Thyroid gland (tissue), 4 donors: ENCODE data around the gene CDON. TPM values are rescaled to one million over a fixed set of nuclear protein-coding genes. Genes with fewer than 3 reads are reported as not detected.

Experiments used
- DNase-seq, 2 donors: peaks; one replicate each; pipeline ENCODE4 v3.0.0-alpha.2; 2019
- H3K27ac ChIP-seq, 3 donors: fragments of 200-600 bp; sonication (generic); 1 replicate in 2 of 3; 2 replicates in 1 of 3; pipeline ENCODE4 v1.5.1; 2016 to 2019; ENCODE audit warnings: mild to moderate bottlenecking in 1 of 3, moderate library complexity in 1 of 3
- H3K27me3 ChIP-seq: fragments of 200-600 bp; sonication (generic); one replicate; pipeline ENCODE4 v1.5.1; 2019
- H3K36me3 ChIP-seq, 2 donors: fragments of 200-600 bp; sonication (generic); one replicate each; pipeline ENCODE4 v1.5.1; 2016 to 2019
- H3K4me1 ChIP-seq, 2 donors: fragments of 200-600 bp; sonication (generic); one replicate each; pipeline ENCODE4 v1.5.1; 2017 to 2019
- H3K4me3 ChIP-seq, 3 donors: fragments of 200-600 bp; sonication (generic); replicated peaks in 1 of 3; 1 replicate in 2 of 3; 2 replicates in 1 of 3; pipeline ENCODE4 v1.5.1; 2016; ENCODE audit warnings: mild to moderate bottlenecking in 1 of 3
- H3K9me3 ChIP-seq: fragments of 200-600 bp; sonication (generic); one replicate; pipeline ENCODE4 v1.5.1; 2017
- POLR2A ChIP-seq, 2 donors: fragments of 450-650 bp; IDR thresholded peaks; one replicate each; pipeline ENCODE4 v1.6.1; 2017; ENCODE audit warnings: antibody characterized with exemption in 2 of 2, mild to moderate bottlenecking in 2 of 2, moderate library complexity in 1 of 2
- WGBS, 2 donors: methylation state at CpG; one replicate each; pipeline ENCODE4 v1.1.5; 2017; 5-methylcytosine and 5-hydroxymethylcytosine counted together
- intact Hi-C: fragments of 100-400 bp; cut with DNase I; formaldehyde crosslinking; loops from one replicate; pipeline ENCODE4 v1.15.1; 2023
- total RNA-seq, 4 donors: library from RNA; depleted of rRNA; stranded (reverse); fragments of >200 nt; gene quantifications; one replicate each; pipeline ENCODE4 v1.2.3, GENCODE V29; 2016
- TF ChIP-seq, protein P1 (sequence below), 6 experiments: fragments of 200-600 bp in 3 of 6; fragments of 450-650 bp in 3 of 6; sonication (generic) in 3 of 6; IDR thresholded peaks; one replicate each; pipeline ENCODE4 v1.5.1; 2016 to 2019; ENCODE audit warnings: antibody characterized with exemption in 6 of 6, mild to moderate bottlenecking in 2 of 6, inconsistent platforms in 1 of 6, moderate library complexity in 1 of 6

CDON gene
- total RNA-seq, 4 donors from 2014 or later, result 75.8 to 168 (median 108) TPM

DNA sequence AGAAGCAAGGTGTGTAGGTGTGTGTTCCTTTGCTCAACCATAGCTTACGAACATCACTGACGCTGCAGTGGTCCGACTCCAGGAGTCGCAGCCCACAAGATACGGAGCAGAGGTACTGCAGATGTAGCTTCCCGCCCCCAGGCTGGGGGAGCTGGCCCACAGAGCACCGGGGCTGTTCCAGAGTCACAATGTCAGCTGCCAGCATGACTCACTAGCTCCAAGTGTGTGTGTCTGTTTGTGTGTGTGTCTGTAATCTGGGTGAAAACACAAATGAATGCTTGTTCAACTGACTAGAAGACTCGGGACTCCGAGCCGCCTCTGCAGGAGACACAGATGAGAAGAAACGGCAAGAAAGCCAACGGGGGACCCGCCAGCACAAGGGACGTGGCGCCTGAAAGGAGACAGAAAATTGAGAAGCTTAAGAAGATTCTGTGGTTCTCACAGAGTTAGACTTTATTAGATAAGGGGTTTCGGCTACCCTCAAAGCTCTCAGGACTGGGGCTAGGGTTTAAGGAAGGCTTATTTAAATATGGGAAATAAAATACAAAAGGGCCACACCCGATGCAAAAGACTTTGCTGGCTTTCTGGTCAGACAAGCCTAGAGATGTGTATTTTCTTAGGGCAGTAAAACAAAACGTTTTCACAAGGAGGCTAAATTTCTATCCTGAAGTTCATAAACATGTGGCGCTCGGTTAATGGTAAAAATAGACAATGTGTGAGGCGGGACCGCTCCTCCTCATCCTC is 106.1 kb downstream of the CDON start:
- Histone ChIP-seq H3K36me3 (peaks cover 9 to 29% of the 10 kb centered on the region in 2 donors), H3K4me1 (peaks cover 12 to 21% of the 10 kb centered on the region in 2 donors), H3K9me3 (no peaks in the 10 kb centered on the region), H3K27ac (peak overlapping the region in 2 of 3 donors; percentile 22 to 30), H3K27me3 (no peaks in the 10 kb centered on the region), H3K4me3 (no peak overlapping the region)
- TF ChIP-seq POLR2A (IDR thresholded peaks at IDR 0.05), result no peak
- TF ChIP-seq, protein P1, sequence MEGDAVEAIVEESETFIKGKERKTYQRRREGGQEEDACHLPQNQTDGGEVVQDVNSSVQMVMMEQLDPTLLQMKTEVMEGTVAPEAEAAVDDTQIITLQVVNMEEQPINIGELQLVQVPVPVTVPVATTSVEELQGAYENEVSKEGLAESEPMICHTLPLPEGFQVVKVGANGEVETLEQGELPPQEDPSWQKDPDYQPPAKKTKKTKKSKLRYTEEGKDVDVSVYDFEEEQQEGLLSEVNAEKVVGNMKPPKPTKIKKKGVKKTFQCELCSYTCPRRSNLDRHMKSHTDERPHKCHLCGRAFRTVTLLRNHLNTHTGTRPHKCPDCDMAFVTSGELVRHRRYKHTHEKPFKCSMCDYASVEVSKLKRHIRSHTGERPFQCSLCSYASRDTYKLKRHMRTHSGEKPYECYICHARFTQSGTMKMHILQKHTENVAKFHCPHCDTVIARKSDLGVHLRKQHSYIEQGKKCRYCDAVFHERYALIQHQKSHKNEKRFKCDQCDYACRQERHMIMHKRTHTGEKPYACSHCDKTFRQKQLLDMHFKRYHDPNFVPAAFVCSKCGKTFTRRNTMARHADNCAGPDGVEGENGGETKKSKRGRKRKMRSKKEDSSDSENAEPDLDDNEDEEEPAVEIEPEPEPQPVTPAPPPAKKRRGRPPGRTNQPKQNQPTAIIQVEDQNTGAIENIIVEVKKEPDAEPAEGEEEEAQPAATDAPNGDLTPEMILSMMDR (IDR thresholded peaks at IDR 0.05), result no peak
- intact Hi-C loops, result no loop called here
- DNase-seq, result no peak
- WGBS, 2 donors, result 70 to 90% methylated on average over 22 of the region's 22 CpGs

DNA sequence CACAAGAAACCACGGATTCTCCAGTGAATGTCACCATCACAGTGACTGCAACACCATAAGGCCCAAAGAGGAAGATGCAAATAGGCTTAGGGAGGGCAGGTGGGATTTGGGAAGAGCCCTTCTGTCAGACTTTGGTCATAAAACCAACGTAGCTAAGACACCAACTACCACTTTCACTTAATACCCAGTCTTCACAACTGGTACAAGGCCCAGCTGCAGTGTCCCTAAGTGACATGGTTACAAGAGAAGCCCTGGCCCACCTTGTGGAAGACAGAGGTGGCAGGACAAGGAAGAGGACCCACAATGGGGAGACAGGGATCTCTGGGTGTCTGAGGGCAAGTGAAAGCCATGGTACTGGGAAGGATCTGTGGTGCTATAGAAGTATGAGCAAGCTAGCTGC is 106.8 kb downstream of the CDON start:
- H3K9me3 ChIP-seq, result no peaks in the 10 kb centered on the region
- no peak for DNase-seq

DNA sequence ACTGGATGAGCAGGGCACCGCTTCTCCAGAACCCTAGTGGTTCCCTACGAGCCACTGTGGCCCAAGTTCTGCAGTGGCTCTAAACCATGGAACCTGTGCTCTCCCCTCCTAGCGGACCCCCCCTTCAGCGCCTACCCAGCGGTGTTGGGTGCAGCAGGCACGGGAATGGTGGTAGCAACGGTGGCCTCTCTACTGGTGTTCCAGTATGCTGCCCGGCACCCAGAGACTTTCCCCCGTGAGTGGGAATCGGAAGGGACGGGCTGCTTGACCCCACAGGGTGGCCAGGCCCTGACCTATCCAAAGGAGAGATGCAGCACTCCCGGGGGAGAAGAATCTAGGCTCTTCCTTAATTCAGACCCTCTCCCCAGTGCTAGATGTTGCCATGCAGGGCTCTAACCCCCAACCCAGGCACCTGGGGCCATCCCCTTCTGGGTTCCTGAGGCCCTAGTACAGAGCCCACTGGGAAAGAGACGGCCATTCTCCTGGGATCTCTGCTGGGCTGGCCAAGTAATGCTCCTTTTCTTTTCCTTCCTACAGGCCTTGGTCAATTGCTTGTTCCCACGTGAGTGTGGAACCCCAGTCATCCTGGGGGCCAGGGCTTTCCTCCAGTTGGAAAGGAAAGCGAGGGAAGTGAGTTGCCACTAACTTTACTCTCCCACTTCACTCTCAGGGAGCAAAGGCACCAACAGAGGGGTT is 107.6 kb downstream of the CDON start:
- peaks cover 12 to 29% of the 10 kb centered on the region in 2 donors for H3K4me1 ChIP-seq
- no peaks in the 10 kb centered on the region for H3K27me3 ChIP-seq
- peaks cover 0 to 16% of the 10 kb centered on the region in 2 donors for H3K36me3 ChIP-seq
- TF ChIP-seq, protein P1 (IDR thresholded peaks at IDR 0.05), result no peak
- no peak for TF ChIP-seq POLR2A (IDR thresholded peaks at IDR 0.05)
- intact Hi-C loops, result no loop called here
- 96 to 99% methylated on average over 10 to 11 of the region's 15 CpGs for WGBS, 2 donors
- H3K27ac ChIP-seq, result no peak overlapping the region
- H3K9me3 ChIP-seq, result no peaks in the 10 kb centered on the region
- DNase-seq, result no peak
- H3K4me3 ChIP-seq, result no peak overlapping the region

More for the DNA sequence above, 106.8 kb downstream of the CDON start:
- peaks cover 12 to 28% of the 10 kb centered on the region in 2 donors for H3K4me1 ChIP-seq
- 91 to 100% methylated on average over 2 of the region's 2 CpGs for WGBS, 2 donors
- H3K36me3 ChIP-seq, result peaks cover 2 to 24% of the 10 kb centered on the region in 2 donors
- no peak for TF ChIP-seq POLR2A (IDR thresholded peaks at IDR 0.05)
- TF ChIP-seq, protein P1 (IDR thresholded peaks at IDR 0.05), result no peak
- H3K4me3 ChIP-seq, result no peak overlapping the region
- no peaks in the 10 kb centered on the region for H3K27me3 ChIP-seq
- intact Hi-C loops, result no loop called here
- H3K27ac ChIP-seq, result peak overlapping the region in 1 of 3 donors; percentile 30

DNA sequence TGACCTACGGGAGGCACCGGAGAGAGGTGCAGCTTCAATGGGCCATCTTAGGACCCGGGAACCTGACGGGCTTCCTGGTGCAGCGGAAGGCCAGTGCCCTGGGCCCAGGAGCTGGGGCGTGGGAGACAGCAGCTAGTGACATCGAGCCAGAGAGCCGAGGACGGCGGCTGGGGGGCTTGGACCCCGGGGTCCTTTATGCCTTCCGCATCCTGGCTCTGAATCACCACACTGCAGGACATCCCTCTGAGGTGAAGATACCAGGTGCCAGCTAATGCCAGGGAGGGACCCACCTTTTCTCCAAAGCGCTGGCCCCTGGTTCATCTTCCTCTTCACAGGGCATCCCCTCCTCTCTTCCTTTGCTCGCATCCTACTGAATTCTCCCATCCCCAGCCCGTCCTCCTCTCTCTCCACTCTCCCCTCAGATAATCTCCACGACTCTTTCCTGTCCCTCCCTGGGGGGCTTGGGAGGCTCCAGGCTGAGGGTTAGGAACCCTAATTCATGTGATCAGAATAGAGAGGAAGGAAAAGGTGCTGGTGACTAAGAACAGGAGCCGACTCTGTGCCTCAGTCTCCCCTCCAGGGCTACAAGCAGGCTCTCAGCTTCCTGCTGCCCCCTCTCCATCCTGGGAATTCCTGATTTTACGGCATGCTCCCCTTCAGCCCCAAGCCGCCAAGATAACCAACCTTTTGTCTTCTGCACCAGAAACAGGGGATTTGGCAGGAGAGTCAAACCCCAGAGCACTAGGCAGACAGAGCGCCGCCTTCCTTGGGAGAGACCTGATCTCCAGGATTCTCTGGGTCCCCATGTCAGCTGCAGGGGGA is 108.3 kb downstream of the CDON start:
- Histone ChIP-seq H3K4me1 (peaks cover 7 to 22% of the 10 kb centered on the region in 2 donors), H3K27me3 (no peaks in the 10 kb centered on the region), H3K9me3 (no peaks in the 10 kb centered on the region), H3K4me3 (no peak overlapping the region), H3K27ac (no peak overlapping the region), H3K36me3 (peaks cover 0 to 16% of the 10 kb centered on the region in 2 donors)
- TF ChIP-seq, protein P1 (IDR thresholded peaks at IDR 0.05), result no peak
- no peak for TF ChIP-seq POLR2A (IDR thresholded peaks at IDR 0.05)
- no peak for DNase-seq
- 95 to 97% methylated on average over 18 to 21 of the region's 21 CpGs for WGBS, 2 donors
- intact Hi-C loops, result no loop called here
